HFF-Myc (cell line): ENCODE data around the gene PADI1.

Experiments used
- DNase-seq: peaks from one replicate; pipeline ENCODE4 v3.0.0-alpha.2; 2011; ENCODE audit warnings: low read depth; ENCODE audit errors: extremely low read depth
- H3K4me3 ChIP-seq: replicated peaks from 2 replicates; pipeline ENCODE4 v1.5.1; 2011; ENCODE audit warnings: low read depth, mild to moderate bottlenecking, control low read depth, low read length
- CTCF ChIP-seq: IDR thresholded peaks from 2 replicates; pipeline ENCODE4 v1.5.1; 2012; ENCODE audit warnings: mild to moderate bottlenecking, low read depth, low read length, control low read depth; ENCODE audit errors: missing control alignments

The PADI1 gene

GRCh38 chr1:17205652-17206051, 724 bp downstream of the PADI1 start:
- no peak for TF ChIP-seq CTCF
- DNase-seq = no peak
- no peak overlapping the region for H3K4me3 ChIP-seq

GRCh38 chr1:17206196-17206595, 1.3 kb downstream of the PADI1 start:
- TF ChIP-seq CTCF = no peak
- no peak for DNase-seq
- no peak overlapping the region for H3K4me3 ChIP-seq

GRCh38 chr1:17207046-17207445, 2.1 kb downstream of the PADI1 start:
- no peak for TF ChIP-seq CTCF
- DNase-seq = no peak
- H3K4me3 ChIP-seq = no peak overlapping the region

GRCh38 chr1:17207540-17207939, 2.6 kb downstream of the PADI1 start:
- no peak for DNase-seq
- no peak for TF ChIP-seq CTCF
- no peak overlapping the region for H3K4me3 ChIP-seq

GRCh38 chr1:17207966-17208418, 3.1 kb downstream of the PADI1 start:
- no peak overlapping the region for H3K4me3 ChIP-seq
- DNase-seq = peak; percentile 75
- TF ChIP-seq CTCF = no peak

- no peak for TF ChIP-seq CTCF
- no peak overlapping the region for H3K4me3 ChIP-seq
- DNase-seq = no peak
Measured at GRCh38 chr1:17208546-17208945, 3.6 kb downstream of the PADI1 start.

- no peak overlapping the region for H3K4me3 ChIP-seq
- no peak for DNase-seq
- TF ChIP-seq CTCF = no peak
Measured at GRCh38 chr1:17209430-17209829, 4.5 kb downstream of the PADI1 start.
